Right atrium auricular region (tissue), 2 donors: ENCODE measurements around the gene DNPEP. TPM values are rescaled to one million over a fixed set of nuclear protein-coding genes. Genes with fewer than 3 reads are reported as not detected.
"Not testable (repeated sequence)": the region's sequence is repeated elsewhere in the genome, so short reads cannot be mapped to it uniquely, and the experiment has no call there.

Experiments used
- DNase-seq: peaks from one replicate; pipeline ENCODE4 v3.0.0-alpha.2; 2019; ENCODE audit warnings: low spot score
- H3K27ac ChIP-seq, 2 donors: fragments of 200-600 bp; sonication (generic); 1 replicate in 1 of 2; 2 replicates in 1 of 2; pipeline ENCODE4 v1.5.1; 2016 to 2019
- H3K27me3 ChIP-seq, 2 donors: fragments of 200-600 bp; sonication (generic); one replicate each; pipeline versions ENCODE4 v1.5.1 to v1.6.0; 2017 to 2019
- H3K36me3 ChIP-seq: fragments of 200-600 bp; sonication (generic); one replicate; pipeline ENCODE4 v1.5.1; 2016
- H3K4me1 ChIP-seq, 2 donors: fragments of 200-600 bp; sonication (generic); one replicate each; pipeline versions ENCODE4 v1.5.1 to v1.6.0; 2017 to 2019
- H3K4me3 ChIP-seq, 2 donors: fragments of 200-600 bp; sonication (generic); 1 replicate in 1 of 2; 2 replicates in 1 of 2; pipeline ENCODE4 v1.5.1; 2017 to 2019; ENCODE audit warnings: mild to moderate bottlenecking in 1 of 2, moderate library complexity in 1 of 2
- H3K9me3 ChIP-seq, 2 donors: fragments of 200-600 bp; sonication (generic); one replicate each; pipeline ENCODE4 v1.5.1; 2019
- total RNA-seq, 2 donors: library from RNA; depleted of rRNA; stranded (reverse); fragments of >200 nt; gene quantifications; one replicate each; pipeline ENCODE4 v1.1.0, GENCODE V29; 2016
- TF ChIP-seq, protein P1 (sequence below), 2 donors: fragments of 200-600 bp; sonication (generic); IDR thresholded peaks; one replicate each; pipeline ENCODE4 v1.5.1; 2019; ENCODE audit warnings: antibody characterized with exemption in 2 of 2

Gene DNPEP
- total RNA-seq, 2 donors from 2014 or later: 48.1 to 51.2 TPM

DNA sequence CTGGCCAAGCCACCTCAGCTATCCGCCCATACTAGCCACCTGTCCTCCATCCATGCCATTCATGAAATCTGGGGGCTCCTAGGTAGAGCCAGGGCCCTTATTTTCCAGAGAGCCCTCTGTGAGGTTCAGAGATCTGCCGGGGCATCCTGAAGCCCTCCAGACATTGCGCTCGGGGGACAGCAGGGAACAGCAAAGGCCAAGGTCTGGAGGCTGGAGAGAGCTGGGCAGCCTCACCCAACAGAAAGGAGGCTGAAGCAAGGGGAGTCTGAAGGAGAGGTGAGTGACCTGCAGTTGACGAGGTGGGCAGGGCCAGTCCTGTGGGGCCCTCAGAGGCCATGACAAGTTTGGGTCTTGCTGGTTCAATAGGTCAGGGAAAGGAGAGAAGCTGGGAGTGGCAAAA is 21.9 kb upstream of the DNPEP start:
- peak overlapping the region; percentile 86 to 92 for H3K27ac ChIP-seq
- no peaks in the 10 kb centered on the region for H3K27me3 ChIP-seq
- H3K4me3 ChIP-seq: no peak overlapping the region
- DNase-seq: no peak
- no peaks in the 10 kb centered on the region for H3K9me3 ChIP-seq
- TF ChIP-seq, protein P1, sequence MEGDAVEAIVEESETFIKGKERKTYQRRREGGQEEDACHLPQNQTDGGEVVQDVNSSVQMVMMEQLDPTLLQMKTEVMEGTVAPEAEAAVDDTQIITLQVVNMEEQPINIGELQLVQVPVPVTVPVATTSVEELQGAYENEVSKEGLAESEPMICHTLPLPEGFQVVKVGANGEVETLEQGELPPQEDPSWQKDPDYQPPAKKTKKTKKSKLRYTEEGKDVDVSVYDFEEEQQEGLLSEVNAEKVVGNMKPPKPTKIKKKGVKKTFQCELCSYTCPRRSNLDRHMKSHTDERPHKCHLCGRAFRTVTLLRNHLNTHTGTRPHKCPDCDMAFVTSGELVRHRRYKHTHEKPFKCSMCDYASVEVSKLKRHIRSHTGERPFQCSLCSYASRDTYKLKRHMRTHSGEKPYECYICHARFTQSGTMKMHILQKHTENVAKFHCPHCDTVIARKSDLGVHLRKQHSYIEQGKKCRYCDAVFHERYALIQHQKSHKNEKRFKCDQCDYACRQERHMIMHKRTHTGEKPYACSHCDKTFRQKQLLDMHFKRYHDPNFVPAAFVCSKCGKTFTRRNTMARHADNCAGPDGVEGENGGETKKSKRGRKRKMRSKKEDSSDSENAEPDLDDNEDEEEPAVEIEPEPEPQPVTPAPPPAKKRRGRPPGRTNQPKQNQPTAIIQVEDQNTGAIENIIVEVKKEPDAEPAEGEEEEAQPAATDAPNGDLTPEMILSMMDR (IDR thresholded peaks at IDR 0.05): no peak
- H3K36me3 ChIP-seq: no peaks in the 10 kb centered on the region
- H3K4me1 ChIP-seq: peaks cover 0 to 33% of the 10 kb centered on the region in 2 donors

DNA sequence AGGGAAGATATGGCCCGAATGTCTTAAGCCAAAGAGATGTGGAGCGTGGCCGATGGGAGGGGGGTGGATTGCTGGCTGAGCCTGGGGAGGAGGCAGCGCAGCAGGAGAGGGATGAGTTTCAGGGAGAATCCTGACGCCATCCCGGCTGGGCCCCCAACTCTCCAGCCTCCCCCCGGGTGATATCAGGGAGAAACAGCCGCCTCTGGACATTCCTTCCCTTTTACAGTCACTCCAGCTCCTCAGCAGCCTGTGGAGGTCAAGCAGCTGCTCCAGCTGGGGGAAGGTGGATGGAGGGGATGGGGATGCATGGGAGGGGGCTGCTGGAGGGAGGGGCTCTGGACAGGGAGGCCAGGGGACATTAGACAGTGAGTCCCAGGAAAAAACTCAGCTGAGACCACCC is 20.9 kb upstream of the DNPEP start:
- TF ChIP-seq, protein P1 (IDR thresholded peaks at IDR 0.05): no peak
- Histone ChIP-seq H3K9me3 (no peaks in the 10 kb centered on the region), H3K4me3 (no peak overlapping the region), H3K27ac (peak overlapping the region; percentile 86 to 92), H3K27me3 (no peaks in the 10 kb centered on the region), H3K4me1 (peaks cover 0 to 43% of the 10 kb centered on the region in 2 donors), H3K36me3 (no peaks in the 10 kb centered on the region)
- no peak for DNase-seq

DNA sequence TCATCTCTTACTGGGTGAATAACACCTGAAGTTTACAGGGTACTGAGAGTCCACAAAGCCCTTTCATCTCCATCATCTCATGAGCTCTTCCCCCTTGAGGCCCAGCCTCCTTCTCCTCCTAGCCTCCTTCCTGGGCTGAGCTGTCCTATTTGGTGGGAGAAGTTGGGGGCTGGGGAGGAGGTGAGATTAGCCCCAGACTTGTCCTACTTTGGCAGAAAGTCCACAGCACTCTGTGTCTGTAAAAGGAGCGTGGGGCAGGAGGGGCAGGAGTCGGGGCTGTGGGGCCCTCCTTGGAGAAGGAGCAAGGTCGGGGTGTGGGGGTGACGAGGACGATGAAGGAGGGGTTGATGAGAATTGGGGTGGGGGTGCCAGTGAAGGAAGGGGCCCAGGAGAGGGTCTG is 20.5 kb upstream of the DNPEP start:
- Histone ChIP-seq H3K4me1 (peaks cover 0 to 47% of the 10 kb centered on the region in 2 donors), H3K4me3 (no peak overlapping the region), H3K27me3 (no peaks in the 10 kb centered on the region), H3K9me3 (no peaks in the 10 kb centered on the region), H3K27ac (peak overlapping the region; percentile 86 to 92), H3K36me3 (no peaks in the 10 kb centered on the region)
- DNase-seq: no peak
- TF ChIP-seq, protein P1 (IDR thresholded peaks at IDR 0.05): no peak

DNA sequence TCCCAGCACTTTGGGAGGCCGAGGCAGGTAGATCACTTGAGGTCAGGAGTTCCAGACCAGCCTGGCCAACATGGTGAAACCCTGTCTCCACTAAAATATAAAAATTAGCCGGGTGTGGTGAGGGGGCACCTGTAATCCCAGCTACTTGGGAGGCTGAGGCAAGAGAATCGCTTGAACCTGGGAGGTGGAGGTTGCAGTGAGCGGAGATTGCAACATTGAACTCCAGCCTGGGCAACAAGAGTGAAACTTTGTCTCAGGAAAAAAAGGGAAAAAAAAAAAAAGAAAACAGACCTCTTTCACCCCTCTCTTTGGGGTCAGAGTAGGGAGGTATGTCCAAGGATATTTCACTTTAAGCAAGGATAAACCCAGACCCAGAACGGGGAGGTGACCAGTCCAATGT is 19.6 kb upstream of the DNPEP start:
- not testable (repeated sequence) for H3K27me3 ChIP-seq, H3K9me3 ChIP-seq, H3K36me3 ChIP-seq, H3K4me3 ChIP-seq, DNase-seq
- Histone ChIP-seq H3K4me1 (peaks cover 0 to 49% of the 10 kb centered on the region in 2 donors), H3K27ac (peak overlapping the region; percentile 86 to 92)

DNA sequence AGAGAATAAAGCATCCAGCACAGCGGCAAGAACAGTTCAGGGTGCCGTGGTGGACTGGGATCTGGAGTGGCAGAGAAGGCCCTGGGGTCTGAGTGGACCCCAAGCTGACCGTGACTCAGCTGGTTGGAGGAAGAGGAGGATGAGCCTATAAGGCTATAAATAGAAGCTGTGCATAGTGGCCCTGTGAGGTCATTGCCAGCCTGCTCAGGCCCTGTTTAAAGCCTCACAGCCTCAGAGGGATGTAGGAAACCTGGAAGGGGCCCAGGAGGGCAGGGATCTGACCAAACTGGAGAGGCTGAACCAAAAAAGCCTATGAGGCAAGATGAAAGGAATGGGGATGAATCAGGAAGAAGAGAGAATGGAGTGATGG is 19.1 kb upstream of the DNPEP start:
- TF ChIP-seq, protein P1 (IDR thresholded peaks at IDR 0.05): no peak
- H3K36me3 ChIP-seq: no peaks in the 10 kb centered on the region
- H3K27ac ChIP-seq: peak overlapping the region; percentile 86 to 92
- no peaks in the 10 kb centered on the region for H3K9me3 ChIP-seq
- no peak overlapping the region for H3K4me3 ChIP-seq
- H3K4me1 ChIP-seq: peaks cover 0 to 49% of the 10 kb centered on the region in 2 donors
- H3K27me3 ChIP-seq: no peaks in the 10 kb centered on the region
- DNase-seq: no peak

DNA sequence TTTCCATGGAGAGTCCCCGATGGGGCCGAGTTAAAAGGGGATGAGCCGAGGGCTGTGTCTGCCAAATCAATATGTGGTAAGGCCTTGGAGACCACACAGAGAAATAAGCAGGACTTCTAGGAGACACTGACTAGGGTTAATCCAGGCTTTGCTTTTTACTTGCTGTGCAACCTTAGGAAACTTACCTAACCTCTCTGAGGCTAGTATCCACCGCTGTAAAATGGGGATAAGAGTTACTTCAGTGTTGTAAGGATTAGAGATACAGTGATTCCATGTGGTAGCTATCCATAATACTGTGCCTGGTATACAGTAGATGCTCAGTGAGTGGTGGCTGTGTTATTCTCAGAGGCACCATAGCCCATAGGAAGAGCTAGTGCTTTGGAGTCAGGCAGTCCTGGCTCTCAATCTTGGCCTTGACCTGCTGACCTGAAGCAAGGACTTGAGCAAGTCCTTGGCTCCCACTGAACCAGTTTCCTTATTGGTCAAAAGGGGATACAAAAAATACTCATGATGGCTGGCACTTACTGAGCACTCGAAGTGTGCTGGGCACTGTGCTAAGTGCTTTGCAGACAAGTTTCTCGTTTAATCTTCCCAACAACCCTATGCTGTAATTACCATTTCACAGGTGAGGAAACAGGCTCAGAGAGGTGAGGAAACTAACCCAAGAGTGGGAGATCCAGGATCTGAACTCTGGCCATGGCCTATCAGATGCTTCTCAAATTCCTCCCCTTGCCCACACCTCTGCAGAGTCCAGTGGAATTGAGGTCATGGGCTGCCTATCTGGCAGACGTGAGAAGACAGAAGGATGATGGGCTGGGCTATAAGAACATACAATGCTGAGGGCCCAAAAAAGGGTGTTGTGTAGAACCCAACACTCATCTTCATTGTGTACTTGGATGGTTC is 18.5 kb upstream of the DNPEP start:
- TF ChIP-seq, protein P1 (IDR thresholded peaks at IDR 0.05): no peak
- Histone ChIP-seq H3K4me1 (peaks cover 0 to 49% of the 10 kb centered on the region in 2 donors), H3K27me3 (no peaks in the 10 kb centered on the region), H3K36me3 (no peaks in the 10 kb centered on the region), H3K4me3 (no peak overlapping the region), H3K9me3 (no peaks in the 10 kb centered on the region), H3K27ac (peak overlapping the region; percentile 86 to 92)
- DNase-seq: no peak
